ENCODE results near the gene DGUOK.

DNA sequence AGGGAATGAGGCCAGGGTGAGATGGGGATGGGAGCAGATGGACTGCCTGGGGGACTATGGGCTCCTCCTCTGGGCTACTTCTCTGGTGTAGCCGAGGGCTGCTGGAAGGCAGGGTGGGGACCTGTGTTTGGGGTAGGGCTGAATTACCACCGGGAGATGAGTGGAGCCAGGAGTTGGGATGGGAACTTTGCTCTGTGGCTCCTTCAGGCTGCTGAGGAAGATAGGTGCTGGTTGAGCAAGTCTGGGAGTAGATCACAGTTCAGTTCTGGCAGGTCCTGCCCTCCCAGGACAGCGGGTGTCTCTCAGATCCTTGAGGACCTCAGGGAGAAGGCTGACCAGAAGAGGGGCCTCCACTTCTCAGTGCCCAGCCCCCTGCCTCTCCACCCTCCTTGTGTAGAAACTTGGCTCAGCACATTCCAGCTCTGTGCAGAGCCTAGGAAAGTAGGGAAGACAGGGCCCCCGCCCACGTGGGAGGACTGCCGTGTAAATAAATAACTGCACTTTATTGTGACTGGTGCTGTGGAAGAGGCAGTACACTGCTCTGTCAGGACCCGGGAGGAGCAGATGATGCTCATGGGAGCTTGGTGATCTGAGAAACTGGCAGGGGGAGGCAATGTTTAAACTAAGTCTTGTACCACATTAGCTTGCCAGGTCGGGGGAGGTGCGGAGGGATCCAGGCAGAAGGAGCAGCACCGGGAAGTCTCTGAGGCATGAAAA is 73.4 kb downstream of the DGUOK start:
- TF ChIP-seq, protein P1, sequence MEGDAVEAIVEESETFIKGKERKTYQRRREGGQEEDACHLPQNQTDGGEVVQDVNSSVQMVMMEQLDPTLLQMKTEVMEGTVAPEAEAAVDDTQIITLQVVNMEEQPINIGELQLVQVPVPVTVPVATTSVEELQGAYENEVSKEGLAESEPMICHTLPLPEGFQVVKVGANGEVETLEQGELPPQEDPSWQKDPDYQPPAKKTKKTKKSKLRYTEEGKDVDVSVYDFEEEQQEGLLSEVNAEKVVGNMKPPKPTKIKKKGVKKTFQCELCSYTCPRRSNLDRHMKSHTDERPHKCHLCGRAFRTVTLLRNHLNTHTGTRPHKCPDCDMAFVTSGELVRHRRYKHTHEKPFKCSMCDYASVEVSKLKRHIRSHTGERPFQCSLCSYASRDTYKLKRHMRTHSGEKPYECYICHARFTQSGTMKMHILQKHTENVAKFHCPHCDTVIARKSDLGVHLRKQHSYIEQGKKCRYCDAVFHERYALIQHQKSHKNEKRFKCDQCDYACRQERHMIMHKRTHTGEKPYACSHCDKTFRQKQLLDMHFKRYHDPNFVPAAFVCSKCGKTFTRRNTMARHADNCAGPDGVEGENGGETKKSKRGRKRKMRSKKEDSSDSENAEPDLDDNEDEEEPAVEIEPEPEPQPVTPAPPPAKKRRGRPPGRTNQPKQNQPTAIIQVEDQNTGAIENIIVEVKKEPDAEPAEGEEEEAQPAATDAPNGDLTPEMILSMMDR (IDR thresholded peaks at IDR 0.05; ENCODE audit: low read depth, low read length): no peak
- TF ChIP-seq POLR2A (IDR thresholded peaks at IDR 0.05; ENCODE audit: extremely low read depth, insufficient read length): no peak

Data from NB4 (cell line).